Sigmoid colon (tissue), 4 donors: ENCODE data around the gene NXPE4.
A peak's percentile ranks its signal among the peaks of the same experiment; 100 is the strongest.

Experiments
- CTCF ChIP-seq, 4 experiments: fragments of 450-650 bp in 3 of 4; fragments of 200-600 bp in 1 of 4; IDR thresholded peaks; one replicate each; pipeline ENCODE4 v1.5.1; 2016 to 2019; ENCODE audit warnings: antibody characterized with exemption in 4 of 4, mild to moderate bottlenecking in 3 of 4, moderate library complexity in 2 of 4
- POLR2A ChIP-seq, 2 donors: fragments of 450-650 bp; IDR thresholded peaks; one replicate each; pipeline ENCODE4 v1.6.1; 2016; ENCODE audit warnings: antibody characterized with exemption in 2 of 2, mild to moderate bottlenecking in 2 of 2, moderate library complexity in 2 of 2
- POLR2AphosphoS5 ChIP-seq, 4 donors: sonication (generic); formaldehyde crosslinking; IDR thresholded peaks; one replicate each; pipeline ENCODE4 v1.6.1; 2017; ENCODE audit warnings: antibody characterized with exemption in 4 of 4

GRCh38 chr11:114559425-114560310, 35.9 kb downstream of the NXPE4 start, which contains the start of gene NXPE1:
- TF ChIP-seq CTCF (IDR thresholded peaks at IDR 0.05): no peak
- peak in 1 of 4 donors; percentile 25 for TF ChIP-seq POLR2AphosphoS5 (IDR thresholded peaks at IDR 0.05)
- TF ChIP-seq POLR2A (IDR thresholded peaks at IDR 0.05): peak in 1 of 2 donors; percentile 37
